ENCODE measurements around the gene FBXW8. TPM values are rescaled to one million over a fixed set of nuclear protein-coding genes. Genes with fewer than 3 reads are reported as not detected.

The FBXW8 gene
- total RNA-seq, 1 experiment from 2014 or later = 15.3 TPM

GRCh38 chr12:117072736-117073490, 162.2 kb downstream of the FBXW8 start:
- no peaks in the 10 kb centered on the region for H3K79me1 ChIP-seq (ENCODE audit: insufficient read depth, low read depth, low read length, poor library complexity, severe bottlenecking)
- Mint-ChIP-seq H3K9me3 (no peaks in the 10 kb centered on the region), H3K4me1 (peaks cover 22 to 25% of the 10 kb centered on the region in 2 experiments), H3K27me3 (ENCODE audit: low read depth) (no peaks in the 10 kb centered on the region), H3K27ac (no peak overlapping the region), H3K4me3 (no peak overlapping the region), H3K36me3 (ENCODE audit: insufficient read depth in 1 of 3, low read depth in 3 of 3) (no peaks in the 10 kb centered on the region)
- H3K14ac ChIP-seq (ENCODE audit: insufficient read depth, low read length) = no peak overlapping the region
- H2BK120ac ChIP-seq (ENCODE audit: low read depth, low read length, poor library complexity, severe bottlenecking) = no peak overlapping the region
- H4K5ac ChIP-seq (ENCODE audit: insufficient read length, low read depth, low read length) = no peak overlapping the region
- H3K4me1 ChIP-seq (ENCODE audit: insufficient read depth, low read length) = peaks cover 2% of the 10 kb centered on the region; the same call in 1 of the 2 replicates
- no peak overlapping the region for H3K27ac ChIP-seq (ENCODE audit: insufficient read length, low read depth, low read length)
- no peak for DNase-seq
- whole genome bisulfite sequencing (ENCODE audit: extremely low coverage, insufficient read length, low lambda C conversion rate) = no CpG with 5 or more reads among the region's 10 CpGs
- H2BK15ac ChIP-seq (ENCODE audit: low read depth, low read length) = no peak overlapping the region
- H2BK20ac ChIP-seq (ENCODE audit: low read depth, low read length, poor library complexity, severe bottlenecking) = no peak overlapping the region
- H3K4ac ChIP-seq (ENCODE audit: low read depth, low read length) = no peak overlapping the region
- H3K9ac ChIP-seq (ENCODE audit: extremely low read depth, insufficient read length, low read length) = no peak overlapping the region
- no peak overlapping the region for H3K4me2 ChIP-seq (ENCODE audit: insufficient read depth, insufficient read length, low read length)
- H3K18ac ChIP-seq (ENCODE audit: insufficient read length, low read depth, low read length) = no peak overlapping the region
- H3K27me3 ChIP-seq (ENCODE audit: insufficient read depth, low read length) = no peaks in the 10 kb centered on the region
- no peak for TF ChIP-seq CTCF (conservative IDR thresholded peaks at IDR 0.05)
- no peak overlapping the region for H2BK5ac ChIP-seq (ENCODE audit: insufficient read length, low read length)
- no peak overlapping the region for H4K8ac ChIP-seq (replicated peaks; ENCODE audit: insufficient read length, low read depth, low read length)
- H3T11ph ChIP-seq (ENCODE audit: low read length) = no peak overlapping the region
- no peaks in the 10 kb centered on the region for H4K20me1 ChIP-seq (ENCODE audit: control insufficient read depth, insufficient read depth, insufficient read length)
- H2BK12ac ChIP-seq (ENCODE audit: insufficient read length, low read depth, low read length) = no peak overlapping the region
- no peak overlapping the region for H3K23ac ChIP-seq (ENCODE audit: insufficient read length, low read depth, low read length)
- H4K91ac ChIP-seq (ENCODE audit: insufficient read length, low read depth, low read length) = no peak overlapping the region
- no peaks in the 10 kb centered on the region for H3K23me2 ChIP-seq (ENCODE audit: insufficient read length, low read depth, low read length, poor library complexity, severe bottlenecking)
- H3K56ac ChIP-seq (ENCODE audit: insufficient read length, low read depth, low read length) = no peak overlapping the region
- H2AK5ac ChIP-seq (ENCODE audit: insufficient read length, low read length) = no peak overlapping the region
- H2AFZ ChIP-seq (ENCODE audit: low read length) = no peak overlapping the region
- H3K9me3 ChIP-seq (ENCODE audit: control insufficient read depth, low read depth, low read length) = no peaks in the 10 kb centered on the region
- H3K79me2 ChIP-seq (ENCODE audit: insufficient read depth, low read length) = no peaks in the 10 kb centered on the region
